DMS114 treated with DMSO at 0.1 percent for 48 hours (cell line): ENCODE data around the gene FAM177A1.
A peak's percentile ranks its signal among the peaks of the same experiment; 100 is the strongest.
"Not testable (repeated sequence)": the region's sequence is repeated elsewhere in the genome, so short reads cannot be mapped to it uniquely, and the experiment has no call there.

Experiments used
- DNase-seq: peaks from one replicate; lab custom pipeline; 2025; ENCODE audit not compliant: unreplicated experiment; lab: John Stamatoyannopoulos, UW

The FAM177A1 gene

DNA sequence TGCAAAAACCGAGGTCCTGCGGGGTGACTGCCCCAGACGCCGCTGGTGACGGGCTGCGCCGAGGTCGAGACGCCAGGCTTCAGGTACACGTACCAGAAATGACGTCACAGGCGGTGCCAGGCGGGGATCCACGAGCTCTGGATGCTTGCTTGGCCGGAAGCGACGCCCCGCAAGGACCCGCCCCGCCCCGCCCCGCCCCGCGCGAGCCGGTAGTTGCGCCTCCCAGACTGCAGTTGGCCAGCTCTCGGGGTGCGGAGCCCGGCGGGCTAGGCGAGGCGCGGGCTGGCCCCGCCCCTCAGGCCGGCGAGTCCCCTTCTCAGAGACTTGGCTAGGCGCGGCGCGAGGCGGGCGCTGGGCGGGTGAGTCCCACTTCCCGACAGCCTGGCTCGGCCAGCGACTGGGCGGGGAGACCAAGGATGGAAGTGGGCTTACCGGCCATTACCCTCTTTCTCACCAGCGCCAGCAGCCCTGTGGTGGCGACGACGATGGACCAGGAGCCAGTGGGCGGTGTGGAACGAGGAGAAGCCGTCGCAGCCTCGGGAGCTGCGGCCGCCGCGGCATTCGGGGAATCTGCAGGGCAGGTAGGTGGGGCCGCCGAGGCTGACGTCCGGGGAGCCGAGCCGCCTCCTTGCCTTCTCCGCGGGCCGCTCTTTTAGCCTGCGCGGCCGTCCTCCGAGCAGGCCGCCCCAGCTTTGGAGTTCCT lies at the start of gene FAM177A1:
Gene FAM177A1 (plus strand): TSS at position 225 of the 703 bp plus-strand sequence. CDS start 192 bp downstream, at position 417.
- peak; percentile 90 for DNase-seq

- DNase-seq: no peak
Observed at GRCh38 chr14:34997762-34998161, 48.3 kb upstream of the FAM177A1 start.

DNA sequence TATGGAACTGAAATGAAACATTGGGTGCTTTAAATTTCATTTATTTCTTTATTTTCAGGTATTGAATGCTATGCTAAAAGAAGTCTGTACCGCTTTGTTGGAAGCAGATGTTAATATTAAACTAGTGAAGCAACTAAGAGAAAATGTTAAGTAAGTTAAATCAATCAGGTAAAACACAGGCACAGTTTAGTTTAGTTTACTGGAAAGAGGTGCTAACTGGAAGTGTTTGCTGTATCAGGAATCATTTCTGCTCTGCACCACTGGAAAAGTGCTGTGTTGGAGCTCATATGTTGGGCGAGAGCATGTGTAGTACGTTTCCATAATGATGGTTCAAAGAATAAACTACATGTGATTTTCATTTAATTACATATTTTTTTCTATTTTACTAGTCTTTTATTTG lies 46.6 kb upstream of the FAM177A1 start:
- DNase-seq: no peak

GRCh38 chr14:35001621-35002020 lies 44.5 kb upstream of the FAM177A1 start:
- no peak for DNase-seq

DNA sequence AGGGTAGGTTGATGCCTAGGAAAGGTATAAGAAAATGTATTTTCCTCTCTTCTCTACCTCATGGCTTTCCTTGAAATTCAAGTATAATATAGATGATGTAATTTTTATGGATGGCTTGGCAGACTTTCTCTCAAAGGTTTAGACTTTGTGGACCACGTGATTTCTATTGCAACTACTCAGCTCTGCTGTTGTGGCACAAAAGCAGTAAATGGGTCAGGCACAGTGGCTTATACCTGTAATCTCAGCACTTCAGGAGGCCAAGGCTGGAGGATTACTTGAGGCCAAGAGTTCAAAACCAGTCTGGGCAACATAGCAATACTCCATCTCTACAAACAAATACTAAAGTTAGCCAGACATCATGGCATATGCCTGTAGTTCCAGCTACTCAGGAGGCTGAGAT lies 41.2 kb upstream of the FAM177A1 start:
- no peak for DNase-seq

- DNase-seq: no peak
Observed at GRCh38 chr14:35016568-35016967, 29.5 kb upstream of the FAM177A1 start.

GRCh38 chr14:35020713-35021112 lies 25.4 kb upstream of the FAM177A1 start:
- no peak for DNase-seq

GRCh38 chr14:35028435-35028834 lies 17.6 kb upstream of the FAM177A1 start:
- DNase-seq: no peak

DNA sequence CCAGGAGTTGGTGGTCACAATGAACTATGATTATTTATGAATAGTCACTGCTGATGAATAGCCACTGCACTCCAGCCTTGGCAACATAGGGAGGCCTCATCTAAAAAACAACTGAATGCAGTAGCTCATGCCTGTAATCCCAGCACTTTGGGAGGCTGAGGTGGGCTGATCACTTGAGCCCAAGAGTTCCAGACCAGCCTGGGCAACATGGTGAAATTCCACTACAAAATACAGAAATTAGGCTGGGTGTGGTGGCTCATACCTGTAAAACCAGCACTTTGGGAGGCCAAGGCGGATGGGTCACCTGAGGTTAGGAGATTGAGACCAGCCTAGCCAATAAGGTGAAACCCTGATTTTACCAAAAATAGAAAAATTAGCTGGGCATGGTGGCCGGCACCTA lies 13.5 kb upstream of the FAM177A1 start:
- DNase-seq: no peak

- DNase-seq: no peak
Observed at GRCh38 chr14:35034440-35034833, 11.6 kb upstream of the FAM177A1 start.

GRCh38 chr14:35034944-35035554 lies 11.0 kb upstream of the FAM177A1 start:
- DNase-seq: not testable (repeated sequence)

- DNase-seq: not testable (repeated sequence)
Observed at GRCh38 chr14:35038312-35038711, 7.8 kb upstream of the FAM177A1 start.

GRCh38 chr14:35042632-35043031 lies 3.4 kb upstream of the FAM177A1 start:
- no peak for DNase-seq

GRCh38 chr14:35043046-35043445 lies 3.0 kb upstream of the FAM177A1 start:
- DNase-seq: no peak

DNA sequence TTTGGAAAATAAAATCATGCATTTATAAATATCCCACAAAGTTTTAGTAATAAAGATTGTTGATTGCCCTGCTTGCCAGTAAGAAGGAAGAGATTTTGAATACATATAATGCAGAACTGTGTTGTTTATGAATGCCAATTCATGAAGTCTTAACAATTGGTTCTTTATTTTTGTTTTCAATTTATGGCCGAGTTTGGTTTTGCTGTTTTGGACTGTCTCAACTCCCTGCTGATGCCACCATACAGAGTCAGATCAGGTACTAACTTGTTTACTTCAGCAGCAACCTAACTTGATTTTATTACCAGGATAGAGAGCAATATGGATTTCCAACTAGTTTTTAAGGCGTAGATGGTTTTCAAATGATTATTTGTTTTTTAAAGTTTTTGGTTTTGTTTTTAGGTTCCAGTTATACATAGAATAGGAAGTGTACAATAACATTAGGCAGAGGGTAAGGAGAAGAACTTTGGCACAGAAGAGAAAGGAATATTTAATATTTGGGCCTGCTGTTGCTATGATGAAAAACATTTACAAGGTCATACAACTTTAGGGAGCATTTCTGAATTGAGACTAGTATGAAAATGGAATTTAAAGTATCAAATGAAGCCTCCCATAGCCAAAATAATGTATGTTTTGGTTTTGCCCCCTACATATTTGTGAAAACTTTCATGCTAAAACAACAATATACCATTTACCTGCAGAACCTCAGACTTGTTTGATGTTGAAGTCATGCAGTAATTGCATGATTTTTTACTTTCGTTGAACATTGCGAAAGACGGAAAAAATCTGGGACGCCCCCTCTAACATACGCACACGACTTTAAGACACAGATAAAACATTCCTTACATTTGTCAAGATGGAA lies 904 bp upstream of the FAM177A1 start:
- DNase-seq: no peak

- no peak for DNase-seq
Observed at GRCh38 chr14:35045798-35046047, 349 bp upstream of the FAM177A1 start.

- DNase-seq: no peak
Observed at GRCh38 chr14:35046751-35047536, 872 bp downstream of the FAM177A1 start.

DNA sequence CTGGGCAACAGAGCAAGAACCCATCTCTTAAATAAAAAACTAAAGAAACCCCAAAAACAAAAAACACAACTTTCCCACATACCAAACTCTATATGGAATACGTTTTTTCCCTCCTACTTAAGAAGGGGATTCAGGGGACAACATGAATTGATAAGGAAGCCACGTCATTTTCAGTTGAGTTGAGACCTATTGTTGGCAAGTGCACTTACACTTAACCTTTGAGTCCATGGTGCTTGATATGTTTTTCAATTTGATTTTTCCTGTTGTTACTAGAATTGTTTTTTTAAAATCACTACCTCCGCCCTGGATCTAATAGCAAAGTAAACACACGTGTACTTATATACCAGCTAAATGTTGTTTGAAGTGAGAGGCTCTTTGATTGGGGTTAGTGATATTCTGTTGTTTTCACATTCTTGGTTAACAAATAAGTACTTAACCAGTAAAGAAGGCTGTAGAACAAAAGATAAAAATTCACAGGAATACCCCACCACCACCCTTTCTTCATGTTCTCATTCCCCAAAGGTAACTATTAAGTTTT lies 2.0 kb downstream of the FAM177A1 start:
- DNase-seq: no peak

DNA sequence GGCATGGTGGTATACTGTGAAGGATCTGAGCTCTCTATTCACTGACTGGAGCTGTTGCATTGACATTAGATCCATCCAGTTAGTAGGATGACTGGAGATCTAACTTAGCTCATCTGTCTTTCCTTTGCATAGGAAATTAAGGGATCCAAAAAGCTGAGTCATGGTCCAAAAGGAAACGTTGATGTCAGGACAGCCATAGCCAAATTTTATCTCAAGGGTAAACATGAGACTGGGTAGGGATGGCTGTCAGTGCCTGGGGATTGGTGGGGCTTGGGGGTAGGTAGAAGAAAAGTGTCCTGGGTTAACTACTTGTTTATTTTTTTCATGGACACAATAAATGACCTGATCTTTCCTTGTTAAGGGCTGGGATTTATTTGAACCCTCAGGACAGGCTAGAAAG lies 4.6 kb downstream of the FAM177A1 start:
- DNase-seq: no peak

DNA sequence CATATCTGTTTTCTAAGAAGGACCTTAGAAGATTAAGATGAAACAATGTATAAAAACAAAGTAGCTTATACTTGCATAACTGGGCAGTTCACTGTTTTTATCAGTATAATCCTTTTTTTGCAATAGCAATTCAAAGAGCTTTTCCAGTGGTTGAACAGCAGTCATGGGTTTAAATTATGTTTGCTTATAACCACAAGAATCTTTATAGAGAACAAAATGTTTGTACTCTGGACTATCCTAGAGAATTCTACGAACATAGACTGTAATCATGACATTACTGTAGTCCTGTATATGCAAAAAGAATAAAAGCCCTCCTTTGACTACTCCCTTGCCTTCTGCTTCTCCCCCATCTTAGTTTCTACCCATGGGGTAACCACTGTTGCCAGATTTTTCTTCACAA lies 5.7 kb downstream of the FAM177A1 start:
- DNase-seq: no peak

DNA sequence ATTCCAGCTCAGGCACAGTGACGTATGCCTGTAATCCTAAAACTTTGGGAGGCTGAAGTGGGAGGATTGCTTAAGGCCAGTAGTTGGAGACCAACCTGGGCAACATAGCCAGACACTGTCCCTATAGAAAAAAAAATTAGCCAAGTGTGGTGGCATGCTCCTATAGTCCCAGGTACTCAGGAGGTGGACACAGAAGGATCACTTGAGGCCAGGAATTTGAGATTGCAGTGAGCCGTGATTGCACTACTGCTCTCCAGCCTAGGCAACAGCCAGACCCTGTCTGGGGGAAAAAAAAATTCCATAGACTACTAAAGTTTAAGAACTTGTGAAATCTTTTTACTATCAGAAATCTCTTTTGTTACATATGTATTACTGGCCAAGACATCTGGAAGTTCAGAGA lies 6.6 kb downstream of the FAM177A1 start:
- no peak for DNase-seq
